GM21367 (cell line): Measurements from ENCODE around the gene FAXDC2.
"Not testable (repeated sequence)": the region's sequence is repeated elsewhere in the genome, so short reads cannot be mapped to it uniquely, and the experiment has no call there.

Source experiments
- ATAC-seq: cut with Tn5 transposase; IDR thresholded peaks from one replicate; pipeline ENCODE4 v1.9.1; 2021; ENCODE audit not compliant: unreplicated experiment

The FAXDC2 gene

DNA sequence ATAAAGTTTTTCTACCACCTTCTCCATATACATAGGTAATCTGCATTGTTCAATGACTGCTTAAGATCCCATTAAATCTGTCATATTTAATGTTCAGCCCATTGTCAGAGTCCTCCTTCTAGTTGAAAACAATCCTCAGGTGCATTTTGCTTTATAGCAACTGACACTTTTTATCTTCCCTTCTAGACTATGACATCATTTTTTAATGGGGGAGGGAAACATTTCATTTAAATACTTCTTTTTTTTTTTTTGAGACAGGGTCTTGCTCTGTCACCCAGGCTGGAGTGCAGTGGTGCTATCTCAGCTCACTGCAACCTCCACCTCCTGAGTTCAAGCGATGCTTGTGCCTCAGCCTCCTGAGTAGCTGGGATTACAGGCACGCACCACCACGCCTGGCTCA lies 17.6 kb downstream of the FAXDC2 start:
- ATAC-seq: not testable (repeated sequence)

DNA sequence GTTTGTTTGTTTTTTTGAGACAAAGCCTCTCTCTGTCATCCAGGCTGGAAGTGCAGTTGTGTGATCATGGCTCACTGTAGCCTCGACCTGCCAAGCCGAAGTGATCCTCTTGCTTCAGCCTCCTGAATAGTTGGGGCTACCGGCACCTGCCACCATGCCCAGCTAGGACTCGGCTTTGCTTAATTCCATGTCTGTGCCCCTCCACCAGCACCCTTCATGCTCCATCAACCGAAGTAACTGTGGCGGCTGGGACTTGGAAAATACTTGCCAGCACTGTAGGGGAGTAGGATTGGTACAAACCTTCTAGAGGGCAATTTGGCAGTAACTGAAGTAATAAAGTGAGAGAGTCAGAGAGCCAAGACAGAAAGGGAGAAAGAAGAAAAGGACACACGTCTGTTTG lies 19.0 kb downstream of the FAXDC2 start:
- no peak for ATAC-seq

- no peak for ATAC-seq
Measured at GRCh38 chr5:154830596-154830995, 19.8 kb downstream of the FAXDC2 start.

DNA sequence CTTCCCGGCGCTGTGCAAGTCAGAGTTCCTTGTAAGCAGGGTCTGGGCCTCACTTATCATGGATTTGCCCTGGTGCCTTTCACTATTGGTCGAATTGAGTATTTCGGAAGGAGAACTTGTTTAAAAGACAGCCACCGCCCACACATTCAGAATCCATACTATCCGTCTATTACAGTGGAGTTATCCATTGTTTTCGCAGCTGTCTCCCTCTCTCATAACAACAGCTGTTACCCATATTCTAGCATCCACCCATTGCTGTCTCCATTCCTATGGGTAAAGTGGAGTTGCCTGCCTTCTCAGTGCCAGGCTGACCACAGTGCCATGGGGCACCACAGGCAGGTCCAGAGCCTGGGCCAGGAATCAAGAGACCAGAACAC lies 20.2 kb downstream of the FAXDC2 start:
- no peak for ATAC-seq

DNA sequence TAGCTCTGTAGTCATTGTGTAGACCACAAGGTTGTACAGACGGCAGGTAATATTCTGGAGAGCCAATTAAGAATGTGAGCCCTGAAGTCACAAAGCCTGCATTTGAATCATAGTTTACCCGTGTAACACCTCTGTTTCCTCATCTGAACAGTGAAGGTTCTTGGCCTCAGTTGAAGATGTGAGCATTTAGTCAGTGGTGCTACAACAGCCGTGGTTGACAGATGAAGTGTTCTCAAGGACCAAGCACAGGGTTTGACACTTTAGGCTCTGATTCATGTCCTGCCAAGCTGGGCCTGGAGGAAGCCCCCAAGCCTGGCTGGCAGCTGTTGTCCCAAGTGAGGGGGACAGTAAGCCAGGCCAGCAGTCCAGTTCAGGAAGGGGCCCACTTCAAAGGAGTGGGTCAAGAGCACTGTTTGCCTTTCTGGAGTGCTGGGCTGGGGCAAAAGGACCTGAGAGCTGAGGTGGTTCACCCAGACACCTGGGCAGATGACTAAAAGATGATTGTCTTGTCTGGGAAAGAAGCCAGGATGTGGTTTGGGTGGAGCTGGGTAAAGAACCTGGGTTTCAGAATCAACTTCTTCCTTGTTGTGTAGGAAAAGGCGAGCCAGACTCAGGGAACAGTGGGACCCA lies 20.7 kb downstream of the FAXDC2 start:
- no peak for ATAC-seq

- no peak for ATAC-seq
Measured at GRCh38 chr5:154829181-154829588, 21.2 kb downstream of the FAXDC2 start.

DNA sequence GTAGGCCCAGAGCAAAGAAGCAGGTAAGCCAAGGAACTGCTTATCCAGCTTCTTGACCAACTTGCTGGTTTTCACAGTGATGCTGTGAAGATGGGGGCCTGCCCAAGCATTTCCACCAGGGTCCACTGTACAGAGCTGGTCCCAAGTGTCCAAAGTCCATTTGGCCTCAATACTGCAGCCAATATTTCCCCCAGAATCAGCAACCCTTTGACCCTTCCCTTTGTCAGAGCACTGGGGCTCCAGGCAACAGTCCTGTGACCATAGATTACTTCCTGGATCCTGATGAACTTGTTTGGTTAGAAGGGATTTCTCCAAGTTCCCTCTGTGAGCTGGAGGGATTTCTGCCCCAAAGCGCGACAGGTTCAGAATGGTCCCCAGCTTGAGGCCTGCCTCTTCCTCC lies 26.3 kb downstream of the FAXDC2 start:
- no peak for ATAC-seq

- ATAC-seq: no peak
Measured at GRCh38 chr5:154823605-154824004, 26.8 kb downstream of the FAXDC2 start.

DNA sequence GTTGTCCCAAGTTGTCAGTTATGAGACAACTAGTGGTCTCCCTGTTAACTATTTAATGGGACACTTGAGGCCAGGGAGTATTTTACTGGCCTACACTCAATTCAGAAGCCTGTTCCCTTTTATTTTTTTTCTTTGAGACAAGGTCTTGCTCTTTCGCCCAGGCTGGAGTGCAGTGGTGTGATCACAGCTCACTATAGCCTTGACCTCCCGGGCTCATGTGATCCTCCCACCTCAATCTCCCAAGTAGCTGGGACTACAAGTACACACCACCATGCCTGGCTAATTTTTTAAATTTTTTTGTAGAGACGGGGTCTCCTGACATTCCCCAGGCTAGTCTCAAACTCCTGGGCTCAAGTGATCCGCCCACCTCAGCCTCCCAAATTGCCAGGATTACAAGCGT lies 27.5 kb downstream of the FAXDC2 start:
- ATAC-seq: not testable (repeated sequence)

GRCh38 chr5:154820383-154820782 lies 30.0 kb downstream of the FAXDC2 start:
- no peak for ATAC-seq

- ATAC-seq: no peak
Measured at GRCh38 chr5:154819546-154819945, 30.9 kb downstream of the FAXDC2 start.

GRCh38 chr5:154818471-154819116 lies 31.8 kb downstream of the FAXDC2 start:
- ATAC-seq: no peak

GRCh38 chr5:154817815-154818214 lies 32.6 kb downstream of the FAXDC2 start:
- ATAC-seq: no peak

- ATAC-seq: no peak
Measured at GRCh38 chr5:154816891-154817492, 33.4 kb downstream of the FAXDC2 start.

GRCh38 chr5:154815684-154816247 lies 34.6 kb downstream of the FAXDC2 start:
- no peak for ATAC-seq

GRCh38 chr5:154815025-154815424 lies 35.4 kb downstream of the FAXDC2 start:
- no peak for ATAC-seq

- ATAC-seq: no peak
Measured at GRCh38 chr5:154813736-154814135, 36.7 kb downstream of the FAXDC2 start.

DNA sequence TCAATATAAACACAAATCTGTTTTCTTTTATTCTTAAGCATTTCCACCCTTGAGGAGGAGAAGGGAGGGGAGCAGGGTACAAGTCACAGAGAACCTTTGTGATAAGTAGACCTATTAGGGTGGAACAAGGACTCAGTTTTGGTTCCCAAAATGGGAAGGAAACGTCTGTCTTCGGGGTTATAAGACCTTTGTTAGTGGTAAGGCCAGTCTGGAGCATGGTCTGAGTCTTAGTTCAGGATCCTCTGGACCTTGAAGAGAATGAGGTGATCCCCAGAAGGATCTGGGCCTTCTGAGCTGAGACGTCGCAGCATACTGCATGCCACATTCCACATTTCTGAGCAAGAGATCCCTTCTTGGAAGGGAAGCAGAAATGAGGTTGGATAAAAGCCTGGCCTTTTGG lies 37.2 kb downstream of the FAXDC2 start:
- no peak for ATAC-seq

- ATAC-seq: peak; percentile 79
Measured at GRCh38 chr5:154811653-154812465, 38.5 kb downstream of the FAXDC2 start.

- ATAC-seq: no peak
Measured at GRCh38 chr5:154811239-154811638, 39.2 kb downstream of the FAXDC2 start.

- ATAC-seq: no peak
Measured at GRCh38 chr5:154806176-154806575, 44.2 kb downstream of the FAXDC2 start.
